Pulmonary artery endothelial cell (primary cell): Measurements from ENCODE around the gene TGFBR3L. TPM values are rescaled to one million over a fixed set of nuclear protein-coding genes. Genes with fewer than 3 reads are reported as not detected.
"Not testable (repeated sequence)": the region's sequence is repeated elsewhere in the genome, so short reads cannot be mapped to it uniquely, and the experiment has no call there.

ENCODE experiments used
- DNase-seq: peaks from one replicate; pipeline ENCODE4 v3.0.0-alpha.2; 2011; ENCODE audit warnings: low read depth, low spot score
- total RNA-seq: library from RNA; depleted of rRNA; stranded (reverse); fragments of >200 nt; gene quantifications from 2 replicates; pipeline ENCODE4 v1.2.3, GENCODE V29; 2014

TGFBR3L gene
- total RNA-seq, 1 donor from 2014 or later: 0.73 TPM

DNA sequence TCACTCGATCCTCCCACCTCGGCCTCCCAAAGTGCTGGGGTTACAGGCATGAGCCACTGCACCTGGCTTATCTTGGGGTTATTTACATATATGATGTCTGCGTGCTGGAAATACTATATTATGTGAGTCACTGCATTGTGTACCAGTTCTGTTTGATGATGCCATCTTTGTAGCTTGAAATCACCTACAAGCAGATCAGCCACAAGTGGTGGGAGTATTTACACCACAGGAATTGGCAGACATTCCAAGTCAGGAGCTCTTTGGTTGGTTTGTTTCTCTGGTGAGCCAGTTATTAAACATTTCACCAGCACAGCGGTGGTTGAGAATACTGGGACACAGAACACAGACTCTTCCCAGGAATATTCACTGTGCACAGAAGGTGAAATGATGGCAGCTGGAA lies 33.3 kb downstream of the TGFBR3L start:
- no peak for DNase-seq

DNA sequence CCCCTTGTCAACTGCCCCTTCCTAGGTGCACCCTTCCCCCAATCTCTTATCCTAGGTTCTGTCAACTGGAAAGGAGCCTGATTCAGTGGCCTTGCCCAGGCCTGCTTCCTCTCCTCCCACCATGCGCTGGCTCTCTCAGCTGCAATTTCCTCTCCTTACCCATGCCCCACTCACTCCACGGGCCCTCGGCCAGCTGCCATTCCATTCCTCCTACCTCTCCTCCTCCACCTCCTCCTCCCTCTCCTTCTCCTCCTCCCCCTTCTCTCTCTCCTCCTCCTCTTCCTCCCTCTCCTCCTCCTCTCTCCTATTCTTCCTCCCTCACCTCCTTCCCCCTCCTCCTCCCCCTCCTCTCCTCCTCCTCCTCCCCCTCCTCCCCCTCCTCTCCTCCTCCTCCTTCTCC lies 38.4 kb downstream of the TGFBR3L start:
- no peak for DNase-seq

DNA sequence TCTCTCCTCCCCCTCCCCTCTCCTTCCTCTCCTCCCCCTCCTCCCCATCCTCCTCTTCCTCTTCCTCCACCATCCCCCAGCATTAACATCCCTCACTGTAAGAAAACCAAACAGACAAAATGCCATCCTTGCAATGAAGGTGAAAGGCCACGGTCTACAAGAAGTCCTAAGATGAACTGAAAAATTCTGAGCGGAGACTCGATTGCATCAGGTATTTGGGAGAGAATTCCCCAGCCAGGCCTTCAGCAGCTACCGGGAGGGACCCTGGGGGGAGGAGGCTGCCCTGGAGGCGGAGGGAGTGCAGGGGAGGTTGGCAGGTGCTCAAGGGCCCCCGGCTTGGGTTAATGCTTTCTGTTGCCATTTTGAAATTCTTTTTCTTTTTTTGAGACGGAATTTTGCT lies 38.9 kb downstream of the TGFBR3L start:
- no peak for DNase-seq

DNA sequence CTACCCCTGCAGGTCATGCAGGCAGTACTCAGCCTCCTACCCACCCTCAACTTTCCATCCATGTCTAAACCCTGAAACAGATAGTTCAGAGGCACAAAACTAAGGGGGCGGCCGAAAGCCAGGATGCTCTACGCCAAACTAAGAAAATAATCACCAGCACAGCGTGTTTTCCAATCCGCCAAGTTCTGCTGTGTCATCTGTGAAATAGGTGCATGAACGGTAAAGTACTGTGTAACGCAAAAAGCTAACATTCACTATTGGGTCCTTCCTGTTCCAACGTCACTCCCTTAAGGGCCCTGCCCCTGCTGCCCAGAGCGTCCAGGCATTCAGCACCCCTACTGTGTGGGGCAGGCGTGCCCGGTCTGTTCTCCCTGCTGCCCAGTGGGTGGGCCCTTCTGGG lies 41.1 kb downstream of the TGFBR3L start:
- DNase-seq: no peak

DNA sequence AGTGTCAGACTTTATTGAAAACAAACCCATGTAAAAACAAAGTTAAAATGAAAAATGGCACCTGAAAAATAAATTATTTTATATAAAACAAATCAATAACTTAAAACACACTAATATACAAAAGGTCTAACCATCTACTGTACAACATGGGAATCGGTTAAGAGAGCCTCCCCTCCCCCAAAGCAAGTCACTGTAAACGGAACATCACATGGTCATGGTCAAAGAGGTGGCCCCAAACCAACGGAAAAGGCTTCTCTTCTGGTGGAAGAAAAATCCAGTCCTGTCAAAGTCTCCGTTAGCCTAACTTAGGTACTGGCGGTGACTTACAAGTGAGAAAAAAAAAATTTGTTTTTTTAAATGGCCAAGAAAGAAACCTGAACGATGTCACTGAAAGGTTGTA lies 44.6 kb downstream of the TGFBR3L start:
- DNase-seq: no peak

DNA sequence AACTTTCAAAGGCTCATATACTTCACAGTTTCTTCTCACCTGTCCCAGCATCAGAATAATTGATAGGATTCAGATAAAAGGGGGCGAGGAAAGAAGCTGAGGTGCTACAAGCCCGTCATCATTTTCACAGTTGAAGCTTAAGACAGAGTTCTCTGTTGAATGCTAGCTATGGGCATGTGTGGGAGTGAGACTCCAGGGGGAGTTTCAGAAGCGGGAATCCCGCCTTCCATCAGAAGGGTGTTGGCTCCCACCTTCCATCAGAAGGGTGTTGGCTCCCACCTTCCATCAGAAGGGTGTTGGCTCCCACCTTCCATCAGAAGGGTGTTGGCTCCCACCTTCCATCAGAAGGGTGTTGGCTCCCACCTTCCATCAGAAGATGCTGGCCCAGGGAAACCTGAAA lies 46.5 kb downstream of the TGFBR3L start:
- not testable (repeated sequence) for DNase-seq

DNA sequence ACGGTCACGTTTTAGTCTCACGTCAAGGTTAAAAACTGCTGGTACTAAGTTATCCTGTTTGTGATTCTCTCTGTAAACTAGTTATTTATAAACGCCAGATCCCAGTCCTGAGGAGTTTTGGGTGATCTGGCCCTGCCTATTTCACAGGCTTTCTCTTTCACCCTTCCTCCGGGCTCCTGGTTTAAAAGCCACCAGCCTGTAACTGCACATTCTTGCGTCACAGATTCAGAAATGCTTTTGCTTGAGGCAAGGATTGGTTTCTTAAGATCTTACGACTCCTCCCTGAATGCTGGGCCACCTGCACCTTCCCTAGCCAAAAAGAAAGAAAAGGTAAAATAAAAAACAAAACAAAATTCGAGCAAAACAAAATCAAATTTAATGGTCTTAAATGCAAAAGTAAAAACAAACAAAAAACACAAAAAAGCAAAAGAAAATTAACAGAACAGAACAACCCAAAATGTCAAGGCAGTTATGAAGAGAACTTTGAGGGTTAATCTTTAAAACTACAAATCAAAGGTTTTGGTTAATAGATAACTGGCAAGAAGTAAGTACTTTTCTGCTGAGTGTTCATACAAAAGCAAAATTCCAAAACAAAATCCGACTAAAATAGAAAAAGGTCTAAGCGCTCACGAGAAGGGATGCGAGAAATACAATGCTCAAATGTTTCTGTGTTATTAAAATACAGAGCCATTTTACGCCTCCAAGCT lies 47.4 kb downstream of the TGFBR3L start:
- DNase-seq: no peak

DNA sequence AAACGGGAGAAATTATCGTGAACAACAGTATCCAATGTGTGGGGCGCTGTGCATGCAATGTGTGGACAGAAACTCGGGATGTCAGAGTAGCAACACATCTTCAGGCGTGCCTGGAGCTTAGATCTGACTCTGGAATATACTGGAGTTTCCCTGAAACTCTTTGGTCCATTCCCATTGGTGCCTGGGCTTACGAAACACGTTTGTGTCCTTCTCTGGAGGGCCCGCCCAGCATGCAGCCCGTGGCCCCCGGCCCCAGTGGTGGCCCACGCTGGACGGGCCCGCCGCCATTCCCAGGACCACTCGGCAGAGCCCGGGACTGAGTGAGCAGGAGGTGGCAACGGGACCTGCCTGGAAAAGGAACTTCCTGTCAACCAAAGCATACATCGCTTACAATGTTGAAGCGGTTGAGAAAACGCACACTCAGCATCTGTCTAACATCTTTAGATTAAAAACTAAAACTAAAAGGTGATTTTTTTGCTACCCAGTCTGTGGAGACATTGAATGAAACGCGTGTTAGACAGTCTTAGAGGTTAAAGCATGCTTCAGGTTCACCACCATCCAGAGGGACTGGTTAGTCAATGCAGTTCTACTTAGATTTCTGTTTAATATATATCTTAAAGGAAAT lies 48.1 kb downstream of the TGFBR3L start:
- no peak for DNase-seq

DNA sequence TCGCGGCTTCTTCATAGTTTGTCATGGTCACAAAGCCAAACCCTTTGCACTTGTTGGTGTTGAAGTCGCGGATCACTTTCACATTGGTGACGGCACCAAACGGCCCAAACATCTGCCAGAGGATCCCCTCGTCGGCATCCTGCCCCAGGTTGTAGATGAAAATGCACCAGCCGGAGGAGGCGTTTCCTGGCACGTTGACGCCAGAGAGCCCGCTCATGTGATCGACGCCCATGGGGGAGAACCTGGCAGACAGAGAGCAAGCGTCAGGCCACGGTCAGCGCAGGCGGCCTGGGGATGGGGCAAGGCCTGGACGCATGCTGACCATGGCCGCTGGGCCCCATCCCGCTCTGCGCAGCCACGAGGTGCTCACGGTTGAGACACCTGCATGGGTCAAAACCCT lies 48.9 kb downstream of the TGFBR3L start:
- DNase-seq: no peak

DNA sequence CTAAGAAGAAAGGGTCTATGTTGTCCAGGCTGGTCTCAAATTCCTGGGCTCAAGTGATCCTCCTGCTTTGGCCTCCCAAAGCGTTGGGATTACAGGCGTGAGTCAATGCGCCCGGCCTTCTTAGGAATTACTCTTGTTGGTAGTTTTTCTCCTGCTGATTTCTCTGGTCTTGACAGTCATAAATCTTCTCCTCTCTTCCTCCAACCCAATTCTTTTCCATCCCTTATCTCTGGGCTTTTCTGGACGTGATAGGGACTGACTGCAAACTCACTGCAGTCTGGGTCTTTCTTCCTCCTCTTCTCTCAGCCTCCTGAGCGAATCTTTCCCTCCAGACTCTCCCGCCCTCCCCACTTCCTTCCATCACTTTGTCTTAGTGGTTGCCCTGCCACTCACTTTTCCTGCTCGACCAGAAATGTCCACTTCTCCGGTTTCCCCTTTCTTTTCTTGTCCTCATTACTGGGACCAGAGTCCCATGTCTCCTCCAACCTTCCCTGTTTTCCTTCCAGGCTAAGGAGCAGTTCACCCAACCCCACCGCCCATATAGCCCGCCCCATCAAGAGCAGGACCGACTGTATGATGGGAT lies 50.7 kb downstream of the TGFBR3L start:
- no peak for DNase-seq

DNA sequence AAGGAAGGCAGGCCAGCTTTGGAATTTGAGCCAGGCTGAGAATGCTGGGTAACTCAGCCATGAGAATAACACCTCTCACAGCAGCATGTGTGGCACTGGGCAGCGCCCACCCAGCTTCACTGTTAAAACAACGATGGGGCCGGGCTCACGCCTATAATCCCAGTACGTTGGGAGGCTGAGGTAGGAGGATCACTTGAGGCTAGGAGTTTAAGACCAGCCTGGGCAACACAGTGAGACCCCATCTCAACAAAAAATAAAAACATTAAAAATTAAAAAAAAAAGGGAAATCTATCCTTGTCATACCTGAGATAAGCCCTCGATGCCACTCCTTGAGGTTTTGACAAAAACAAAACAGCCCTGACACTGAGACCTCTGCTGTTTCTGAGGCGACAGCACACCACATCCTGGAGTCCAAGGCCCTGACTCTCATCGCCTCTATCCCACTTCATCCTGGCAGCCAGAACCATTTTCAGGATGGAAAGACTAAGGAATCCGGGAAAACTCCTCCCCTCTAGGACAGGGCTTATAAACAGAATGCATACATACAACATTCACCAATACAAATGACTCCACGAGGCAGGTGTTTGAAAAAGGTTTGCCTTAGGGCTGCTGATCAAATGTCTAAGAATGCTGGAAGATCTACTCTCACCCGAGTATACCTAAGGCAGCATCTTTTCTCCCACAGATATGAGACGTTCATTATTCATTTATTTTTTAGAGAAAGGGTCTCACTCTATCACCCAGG lies 51.5 kb downstream of the TGFBR3L start:
- no peak for DNase-seq

DNA sequence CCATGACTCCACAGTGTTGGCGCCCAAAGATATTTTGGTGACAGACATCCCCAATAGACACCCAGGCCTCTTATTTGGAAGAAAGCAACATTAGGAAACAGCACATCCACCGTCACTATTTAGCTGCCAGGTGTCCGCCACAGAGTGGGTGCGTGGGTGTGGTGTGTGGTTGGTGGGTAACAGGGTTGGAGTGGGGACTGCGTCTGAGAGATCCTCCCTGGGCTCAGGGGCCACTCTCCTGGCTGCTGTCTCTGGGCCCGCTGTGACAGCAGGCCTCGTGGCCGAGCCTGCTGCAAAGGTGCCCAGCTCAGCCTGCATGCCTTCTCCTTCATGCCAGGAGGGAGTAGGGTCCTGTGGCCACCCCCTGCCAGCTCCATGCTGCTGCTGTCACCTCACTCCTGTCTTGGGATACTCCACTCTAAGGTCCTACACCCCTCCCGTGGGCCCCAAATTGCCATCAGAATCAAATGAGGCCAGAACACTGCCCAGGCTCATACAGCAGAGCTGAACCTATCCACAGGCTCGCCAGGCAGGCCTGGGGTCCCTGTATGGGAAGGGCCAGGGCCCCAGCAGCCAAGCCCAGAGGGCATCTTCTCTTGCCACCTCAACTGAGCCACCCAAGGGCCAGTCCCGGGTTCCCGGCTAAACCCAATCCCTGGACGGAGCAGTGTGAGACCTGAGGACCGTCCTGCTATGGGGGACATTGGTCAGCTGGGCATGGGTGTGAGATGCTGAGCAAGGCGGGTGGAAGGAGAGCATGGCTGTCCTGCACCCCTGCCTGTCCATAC lies 53.6 kb downstream of the TGFBR3L start:
- no peak for DNase-seq

Other genes with a start within 250 kb of the TGFBR3L start
- gene RETN, start 245.8 kb upstream of the TGFBR3L start, total RNA-seq: not detected in 2 replicates
- not detected in 2 replicates for gene MCEMP1, start 237.7 kb upstream of the TGFBR3L start, total RNA-seq
- gene TRAPPC5, start 234.0 kb upstream of the TGFBR3L start, total RNA-seq: 121 and 191 TPM in 2 replicates
- gene FCER2, start 212.7 kb upstream of the TGFBR3L start, total RNA-seq: not detected in 2 replicates
- not detected in 2 replicates for gene CLEC4G, start 182.7 kb upstream of the TGFBR3L start, total RNA-seq
- gene CD209, start 167.3 kb upstream of the TGFBR3L start, total RNA-seq: not detected in 2 replicates
- gene CLEC4M, start 151.6 kb upstream of the TGFBR3L start, total RNA-seq: 0.07 and 0.21 TPM in 2 replicates
- 11.7 and 13.9 TPM in 2 replicates for gene EVI5L, start 84.6 kb upstream of the TGFBR3L start, total RNA-seq
- gene PRR36, start 40.4 kb upstream of the TGFBR3L start, total RNA-seq: 0.07 TPM in 1 of 2 replicates, not detected in the other
- 1.2 and 2.0 TPM in 2 replicates for gene LRRC8E, start 26.3 kb upstream of the TGFBR3L start, total RNA-seq
- gene MAP2K7, start 11.0 kb upstream of the TGFBR3L start, total RNA-seq: 8.8 and 11.6 TPM in 2 replicates
- gene SNAPC2, start 5.5 kb downstream of the TGFBR3L start, total RNA-seq: 15.0 and 20.8 TPM in 2 replicates
- gene CTXN1, start 11.3 kb downstream of the TGFBR3L start, total RNA-seq: 3.1 and 8.2 TPM in 2 replicates
- gene TIMM44, start 28.8 kb downstream of the TGFBR3L start, total RNA-seq: 44.0 and 51.6 TPM in 2 replicates
- 65.6 and 90.6 TPM in 2 replicates for gene ELAVL1, start 90.8 kb downstream of the TGFBR3L start, total RNA-seq
- gene CCL25, start 137.9 kb downstream of the TGFBR3L start, total RNA-seq: not detected in 2 replicates
- not detected in 2 replicates for gene FBN3, start 234.8 kb downstream of the TGFBR3L start, total RNA-seq